SK-N-MC (cell line): ENCODE measurements around the gene ANKS6.

Experiments
- DNase-seq: peaks from one replicate; pipeline ENCODE4 v3.0.0-alpha.2; 2011; ENCODE audit warnings: low read depth, low spot score
- H3K27ac ChIP-seq: fragments of 200-600 bp; sonication (generic); 2 replicates; pipeline ENCODE4 v1.5.1; 2016; ENCODE audit warnings: mixed run types
- H3K36me3 ChIP-seq: fragments of 200-600 bp; sonication (generic); 2 replicates; pipeline ENCODE4 v1.6.1; 2017; ENCODE audit warnings: antibody characterized with exemption, low read length, mixed read lengths; ENCODE audit not compliant: insufficient read depth
- H3K4me3 ChIP-seq: fragments of 200-600 bp; sonication (generic); 2 replicates; pipeline ENCODE4 v1.5.1; 2016
- H3K9ac ChIP-seq: fragments of 200-600 bp; sonication (generic); 2 replicates; pipeline ENCODE4 v1.8.0; 2017; ENCODE audit warnings: mixed run types, mixed read lengths; ENCODE audit not compliant: insufficient read length
- H3K9me3 ChIP-seq: fragments of 200-600 bp; sonication (generic); 2 replicates; pipeline ENCODE4 v1.6.1; 2017; ENCODE audit warnings: low read depth, mild to moderate bottlenecking, antibody characterized with exemption, low read length, moderate library complexity, mixed read lengths
- EZH2 ChIP-seq: fragments of 200-600 bp; sonication (generic); IDR thresholded peaks from one replicate; pipeline ENCODE4 v1.6.1; 2017; ENCODE audit warnings: antibody characterized with exemption
- FOXP2 ChIP-seq: optimal IDR thresholded peaks from 2 replicates; pipeline ENCODE3; 2011; ENCODE audit warnings: mild to moderate bottlenecking, moderate library complexity; ENCODE audit not compliant: insufficient read depth; ENCODE audit errors: extremely low read length, control extremely low read depth
- POLR2AphosphoS5 ChIP-seq: IDR thresholded peaks from 2 replicates; pipeline ENCODE4 v1.6.1; 2012; ENCODE audit warnings: mild to moderate bottlenecking, low read depth, low read length, borderline replicate concordance

Gene ANKS6

DNA sequence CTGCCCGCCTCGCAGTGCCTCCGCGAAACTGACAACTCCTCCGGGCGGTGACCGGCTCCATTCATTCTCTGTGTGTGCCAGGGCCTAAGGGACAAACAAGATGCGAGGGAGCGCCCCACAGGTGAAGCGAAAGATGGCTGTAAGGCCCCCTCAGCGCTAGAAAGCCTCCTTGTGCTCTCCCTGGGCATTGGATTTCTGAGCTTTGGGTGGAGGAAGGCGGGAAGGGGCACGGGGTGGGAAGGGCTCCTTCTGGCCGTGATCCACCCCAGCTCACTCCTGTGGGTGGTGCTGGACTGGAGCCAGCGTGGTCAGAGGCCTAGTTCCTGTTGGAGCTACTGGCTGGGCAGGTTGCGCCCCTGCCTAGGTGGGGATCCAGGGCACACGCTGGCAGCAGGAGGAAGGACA lies 12.1 kb upstream of the ANKS6 start:
- TF ChIP-seq EZH2 (no peak), POLR2AphosphoS5 (no peak), FOXP2 (no peak)
- no peaks in the 10 kb centered on the region for H3K36me3 ChIP-seq
- no peak overlapping the region for H3K9ac ChIP-seq
- no peak overlapping the region for H3K27ac ChIP-seq
- H3K9me3 ChIP-seq = no peaks in the 10 kb centered on the region
- DNase-seq = no peak
- H3K4me3 ChIP-seq = peak overlapping the region; percentile 79

DNA sequence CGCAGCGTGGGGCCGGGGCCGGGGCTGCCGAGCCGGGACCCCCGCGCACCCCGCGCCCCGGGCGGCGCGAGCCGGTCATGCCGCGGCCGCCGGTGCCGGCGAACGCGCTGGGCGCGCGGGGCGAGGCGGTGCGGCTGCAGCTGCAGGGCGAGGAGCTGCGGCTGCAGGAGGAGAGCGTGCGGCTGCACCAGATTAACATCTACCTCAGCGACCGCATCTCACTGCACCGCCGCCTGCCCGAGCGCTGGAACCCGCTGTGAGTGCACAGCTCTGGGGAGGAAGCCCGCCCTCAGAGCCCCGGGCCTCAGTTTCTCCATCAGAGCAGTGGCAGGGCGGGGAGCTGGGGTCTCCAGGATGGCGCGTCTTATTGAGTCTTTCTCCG lies 11.4 kb upstream of the ANKS6 start:
- no peaks in the 10 kb centered on the region for H3K9me3 ChIP-seq
- peak overlapping the region; percentile 79 for H3K4me3 ChIP-seq
- no peaks in the 10 kb centered on the region for H3K36me3 ChIP-seq
- TF ChIP-seq POLR2AphosphoS5 (no peak), FOXP2 (no peak), EZH2 (no peak)
- H3K27ac ChIP-seq = no peak overlapping the region
- H3K9ac ChIP-seq = no peak overlapping the region
- no peak for DNase-seq

DNA sequence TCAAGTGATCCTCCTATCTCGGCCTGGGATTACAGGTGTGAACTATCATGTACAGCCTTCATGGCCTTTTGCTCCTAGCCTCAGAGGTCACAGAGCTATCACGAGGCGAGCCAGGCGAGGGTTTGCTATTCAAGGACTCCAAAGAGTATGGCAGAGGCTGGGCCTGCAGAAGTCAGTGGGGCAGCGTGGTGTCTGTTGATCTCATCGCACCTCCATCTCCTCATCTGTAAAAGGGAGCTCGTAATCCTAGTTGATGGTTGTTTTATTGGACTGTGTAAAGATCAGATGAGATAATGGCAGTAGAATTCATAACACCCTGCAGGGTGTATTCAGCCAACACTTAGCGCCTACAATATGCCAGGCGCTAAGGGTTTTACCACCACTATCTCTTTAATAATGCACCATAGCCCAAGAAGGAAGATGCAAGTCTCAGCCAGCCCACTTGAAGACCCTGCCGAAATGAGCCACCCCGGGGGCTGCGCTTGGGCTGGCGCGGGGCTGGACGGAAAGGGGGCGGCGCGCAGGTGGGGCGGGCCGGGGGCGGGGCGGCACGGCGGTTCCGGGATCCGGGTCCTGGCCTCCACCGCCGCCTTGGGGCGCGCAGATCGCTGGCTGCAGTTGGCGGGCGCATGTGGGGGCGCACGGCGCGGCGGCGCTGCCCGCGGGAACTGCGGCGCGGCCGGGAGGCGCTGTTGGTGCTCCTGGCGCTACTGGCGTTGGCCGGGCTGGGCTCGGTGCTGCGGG lies 10.9 kb upstream of the ANKS6 start, which contains the start of gene GALNT12:
Gene GALNT12, plus strand, starts transcription at position 601 of the 744 bp plus-strand sequence. Its CDS starts 29 bp downstream, at position 630.
- Histone ChIP-seq H3K4me3 (peak within 1 kb of the TSS; percentile 79), H3K36me3 (no peaks in the 10 kb centered on the region), H3K27ac (no peak within 1 kb of the TSS), H3K9me3 (no peaks in the 10 kb centered on the region), H3K9ac (no peak within 1 kb of the TSS)
- TF ChIP-seq POLR2AphosphoS5 (no peak), EZH2 (no peak), FOXP2 (no peak)
- no peak for DNase-seq

DNA sequence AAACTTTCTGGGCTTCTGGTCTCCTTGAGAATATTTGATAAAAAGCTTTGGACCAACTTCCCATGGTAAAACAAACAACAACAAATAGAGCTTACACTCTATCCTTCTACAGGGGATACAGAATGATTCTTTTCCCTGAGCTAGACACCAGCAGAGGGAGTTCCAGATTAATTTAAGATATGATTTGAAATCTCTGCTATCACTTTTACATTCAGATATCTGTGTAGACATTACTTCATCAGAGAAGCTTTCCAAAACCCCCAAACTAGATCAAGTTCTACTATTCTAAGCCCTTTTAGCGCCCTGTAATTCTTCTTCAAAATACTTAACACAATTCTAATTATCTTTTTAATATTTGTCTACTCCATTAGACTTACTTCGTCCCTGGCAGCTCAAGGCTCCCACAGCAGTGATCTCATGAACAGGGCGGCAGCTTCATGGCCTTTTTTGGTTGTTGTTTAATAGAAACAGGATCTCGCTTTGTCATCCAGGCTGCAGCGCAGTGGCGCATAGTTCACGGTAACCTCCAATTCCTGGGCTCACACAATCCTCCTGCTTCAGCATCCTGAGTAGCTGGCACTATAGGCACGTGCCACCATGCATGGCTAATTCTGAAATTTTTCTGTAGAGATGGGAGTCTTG lies 10.2 kb upstream of the ANKS6 start:
- Histone ChIP-seq H3K27ac (no peak overlapping the region), H3K4me3 (no peak overlapping the region; the same call in 1 of the 2 replicates), H3K36me3 (no peaks in the 10 kb centered on the region), H3K9ac (no peak overlapping the region), H3K9me3 (no peaks in the 10 kb centered on the region)
- TF ChIP-seq FOXP2 = no peak
- no peak for DNase-seq

DNA sequence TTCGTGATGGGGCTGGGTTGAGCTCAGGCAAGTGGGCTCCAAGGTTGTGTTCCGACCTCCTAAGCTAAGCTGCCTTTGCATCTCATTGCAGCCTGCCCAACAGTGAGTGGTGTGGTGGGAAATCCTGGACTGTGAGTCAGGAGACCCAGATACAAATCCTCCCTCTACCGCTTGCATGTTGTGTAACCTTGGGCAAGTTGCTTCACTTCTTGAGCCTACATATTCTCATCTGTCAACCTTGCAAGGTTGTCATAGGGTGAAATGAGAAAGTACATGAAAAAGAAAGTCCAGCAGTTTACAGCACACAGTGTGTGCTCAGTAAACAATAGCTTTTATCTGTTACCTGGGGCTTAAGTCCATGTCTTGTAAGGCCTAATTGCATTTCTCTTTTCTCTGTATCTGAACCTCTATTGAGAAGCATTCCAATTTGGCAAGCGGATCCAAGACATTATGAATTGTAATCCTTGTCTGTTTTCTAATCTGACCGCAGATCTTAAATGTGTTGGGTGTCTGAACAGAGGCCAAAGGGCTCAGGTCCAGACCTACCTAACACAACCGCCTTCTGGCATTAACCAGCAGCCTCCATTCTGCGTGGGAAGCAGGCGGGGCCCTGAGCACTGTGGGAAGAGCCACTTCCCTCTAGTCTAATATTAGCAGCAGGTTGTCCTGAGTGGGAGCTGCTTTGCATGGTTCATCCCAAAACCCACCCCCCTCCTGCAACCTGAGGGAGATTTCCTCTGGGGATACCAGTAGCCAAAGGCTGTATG lies 9.3 kb upstream of the ANKS6 start:
- no peak for DNase-seq
- Histone ChIP-seq H3K36me3 (no peaks in the 10 kb centered on the region), H3K4me3 (no peak overlapping the region), H3K9me3 (no peaks in the 10 kb centered on the region), H3K9ac (no peak overlapping the region), H3K27ac (no peak overlapping the region)
- TF ChIP-seq POLR2AphosphoS5 (no peak), FOXP2 (no peak), EZH2 (no peak)

DNA sequence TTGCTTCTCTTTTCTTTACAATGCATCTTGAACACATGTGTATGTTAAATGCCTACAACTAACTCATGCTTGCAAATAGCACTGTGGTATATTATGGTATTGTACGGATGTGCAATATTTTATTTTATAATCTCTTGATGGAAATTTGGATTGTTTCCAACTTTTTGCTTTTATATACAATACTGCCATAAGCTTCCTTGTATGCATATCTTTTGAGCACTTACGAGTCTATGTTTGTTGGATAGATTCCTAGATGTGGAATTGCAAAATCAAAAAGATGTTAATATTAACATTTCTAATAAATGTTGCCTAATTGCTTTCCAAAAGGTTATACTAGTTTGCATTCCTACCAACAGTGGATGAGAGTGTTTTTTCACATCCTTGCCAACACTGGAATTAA lies 7.7 kb upstream of the ANKS6 start:
- no peak overlapping the region for H3K9ac ChIP-seq
- no peaks in the 10 kb centered on the region for H3K36me3 ChIP-seq
- TF ChIP-seq EZH2 (no peak), POLR2AphosphoS5 (no peak), FOXP2 (no peak)
- peak; percentile 35 for DNase-seq
- H3K27ac ChIP-seq = no peak overlapping the region; the same call in 1 of the 2 replicates
- H3K9me3 ChIP-seq = no peaks in the 10 kb centered on the region
- H3K4me3 ChIP-seq = no peak overlapping the region

DNA sequence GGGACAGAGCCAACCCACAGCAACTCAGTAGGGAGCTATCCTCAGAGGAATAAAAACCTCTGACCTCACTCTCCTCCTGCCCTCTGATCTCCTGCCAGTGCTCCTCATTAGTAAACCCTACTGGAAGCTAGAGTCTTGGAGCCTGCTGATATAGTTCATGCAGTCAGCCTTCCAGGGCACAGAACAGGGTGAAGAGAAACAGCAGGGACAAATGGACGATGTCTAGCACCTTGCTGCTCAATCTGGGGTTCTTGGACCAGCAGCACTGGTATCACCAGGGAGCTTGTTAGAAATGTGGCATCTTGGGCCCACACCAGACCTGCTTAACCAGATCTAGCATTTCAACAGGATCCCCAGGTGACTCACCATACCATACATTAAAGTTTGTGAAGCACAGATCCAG lies 5.6 kb upstream of the ANKS6 start:
- H3K4me3 ChIP-seq = no peak overlapping the region
- TF ChIP-seq EZH2 (no peak), POLR2AphosphoS5 (no peak), FOXP2 (no peak)
- H3K36me3 ChIP-seq = no peaks in the 10 kb centered on the region
- DNase-seq = no peak
- no peak overlapping the region for H3K27ac ChIP-seq
- no peaks in the 10 kb centered on the region for H3K9me3 ChIP-seq
- no peak overlapping the region for H3K9ac ChIP-seq

DNA sequence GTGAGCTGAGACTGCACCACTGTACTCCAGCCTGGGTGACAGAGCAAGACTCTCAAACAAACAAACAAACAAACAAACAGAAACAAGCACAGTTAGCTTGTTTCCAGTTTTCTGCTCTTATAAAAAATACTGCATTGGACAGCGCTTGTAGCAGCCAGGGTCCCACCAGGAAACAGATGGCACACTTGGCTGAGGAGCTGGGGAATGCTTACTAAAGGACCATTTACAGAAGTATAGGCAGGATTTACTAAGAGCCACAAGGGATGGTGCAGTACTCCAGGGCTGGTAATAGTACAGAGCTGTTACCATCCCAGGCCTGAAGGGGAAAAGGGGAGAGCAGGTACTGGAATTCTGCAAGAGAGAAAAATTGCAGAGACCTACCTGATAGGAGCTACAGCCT lies 5.2 kb upstream of the ANKS6 start:
- no peak for DNase-seq
- Histone ChIP-seq H3K9ac (no peak overlapping the region), H3K9me3 (no peaks in the 10 kb centered on the region), H3K4me3 (no peak overlapping the region), H3K27ac (no peak overlapping the region), H3K36me3 (no peaks in the 10 kb centered on the region)
- TF ChIP-seq FOXP2 (no peak), POLR2AphosphoS5 (no peak)

DNA sequence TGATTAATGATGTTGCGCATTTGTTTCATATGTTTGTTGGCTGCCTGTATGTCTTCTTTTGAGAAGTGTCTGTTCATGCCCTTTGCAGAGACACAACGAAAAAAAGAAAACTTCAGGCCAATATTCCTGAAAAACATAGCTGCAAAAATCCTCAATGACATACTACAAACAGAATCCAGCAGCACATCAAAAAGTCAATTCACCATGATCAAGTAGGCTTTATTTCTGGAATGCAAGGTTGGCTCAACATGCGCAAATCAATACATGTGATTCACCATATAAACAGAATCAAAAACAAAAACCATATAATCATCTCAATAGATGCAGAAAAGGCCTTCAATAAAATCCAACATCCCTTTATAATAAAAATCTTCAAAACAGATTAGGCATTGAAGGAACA lies 1.9 kb upstream of the ANKS6 start:
- no peak overlapping the region for H3K9ac ChIP-seq
- no peaks in the 10 kb centered on the region for H3K9me3 ChIP-seq
- no peak overlapping the region for H3K27ac ChIP-seq
- H3K4me3 ChIP-seq = no peak overlapping the region
- TF ChIP-seq FOXP2 (no peak), EZH2 (no peak), POLR2AphosphoS5 (no peak)
- DNase-seq = no peak
- H3K36me3 ChIP-seq = no peaks in the 10 kb centered on the region
